SK-N-SH treated with all-trans-retinoic acid at 6 μM for 48 hours (cell line): Measurements from ENCODE around the gene INMT.
A peak's percentile ranks its signal among the peaks of the same experiment; 100 is the strongest.

ENCODE experiments used
- ATAC-seq: fragments of 200-7000 bp; cut with Tn5 transposase; 3 replicates; pipeline ENCODE4 v1.9.1; 2020; ENCODE audit warnings: mild to moderate bottlenecking, moderate library complexity
- ARNTL ChIP-seq: fragments of 450-650 bp; formaldehyde crosslinking; IDR thresholded peaks from 2 replicates; pipeline ENCODE4 v1.5.0; 2020; ENCODE audit warnings: low read depth, mild to moderate bottlenecking, moderate library complexity, borderline replicate concordance
- BACH2 ChIP-seq: fragments of 250-450 bp; sonication (Bioruptor Pico); IDR thresholded peaks from 2 replicates; pipeline ENCODE4 v1.9.0; 2021; ENCODE audit warnings: mild to moderate bottlenecking, borderline replicate concordance
- CSDC2 ChIP-seq: fragments of 250-450 bp; sonication (Bioruptor Pico); IDR thresholded peaks from 2 replicates; pipeline ENCODE4 v1.5.0; 2020; ENCODE audit warnings: mild to moderate bottlenecking, moderate library complexity
- ESRRG ChIP-seq: fragments of 250-450 bp; sonication (Bioruptor Pico); IDR thresholded peaks from 2 replicates; pipeline ENCODE4 v1.6.1; 2021; ENCODE audit warnings: mild to moderate bottlenecking
- GLIS3 ChIP-seq: fragments of 250-450 bp; sonication (Bioruptor Pico); IDR thresholded peaks from 2 replicates; pipeline ENCODE4 v1.5.0; 2020; ENCODE audit warnings: mild to moderate bottlenecking, moderate library complexity
- ISL1 ChIP-seq: fragments of 250-450 bp; sonication (Bioruptor Pico); IDR thresholded peaks from 2 replicates; pipeline ENCODE4 v2.1.2; 2022; ENCODE audit warnings: mild to moderate bottlenecking, moderate library complexity
- OSR1 ChIP-seq: fragments of 250-450 bp; sonication (Bioruptor Pico); IDR thresholded peaks from 2 replicates; pipeline ENCODE4 v1.8.0; 2022; ENCODE audit warnings: moderate library complexity, mild to moderate bottlenecking, inconsistent platforms
- PPARA ChIP-seq: fragments of 250-450 bp; sonication (Bioruptor Pico); IDR thresholded peaks from 2 replicates; pipeline ENCODE4 v1.5.0; 2020; ENCODE audit warnings: mild to moderate bottlenecking, borderline replicate concordance
- SNAI2 ChIP-seq: fragments of 250-450 bp; sonication (Bioruptor Pico); IDR thresholded peaks from 2 replicates; pipeline ENCODE4 v1.5.0; 2020; ENCODE audit warnings: mild to moderate bottlenecking, moderate library complexity
- TCF4 ChIP-seq: fragments of 250-450 bp; sonication (Bioruptor Pico); IDR thresholded peaks from 2 replicates; pipeline ENCODE4 v1.8.0; 2021; ENCODE audit warnings: mild to moderate bottlenecking, moderate library complexity, borderline replicate concordance
- TOX ChIP-seq: fragments of 250-450 bp; sonication (Bioruptor Pico); IDR thresholded peaks from 2 replicates; pipeline ENCODE4 v1.8.0; 2021; ENCODE audit warnings: mild to moderate bottlenecking, moderate library complexity, borderline replicate concordance
- ZC3H10 ChIP-seq: fragments of 250-450 bp; sonication (Bioruptor Pico); IDR thresholded peaks from 2 replicates; pipeline ENCODE4 v1.5.1; 2021; ENCODE audit warnings: mild to moderate bottlenecking, moderate library complexity
- ZFP3 ChIP-seq: fragments of 250-450 bp; sonication (Bioruptor Pico); IDR thresholded peaks from 2 replicates; pipeline ENCODE4 v1.5.0; 2020; ENCODE audit warnings: mild to moderate bottlenecking, moderate library complexity
- ZFP30 ChIP-seq: fragments of 450-650 bp; formaldehyde crosslinking; IDR thresholded peaks from 2 replicates; pipeline ENCODE4 v1.5.0; 2022; ENCODE audit warnings: mild to moderate bottlenecking, moderate library complexity
- ZNF565 ChIP-seq: fragments of 450-650 bp; formaldehyde crosslinking; conservative IDR thresholded peaks from 2 replicates; pipeline ENCODE4 v1.5.0; 2020; ENCODE audit warnings: low read depth, mild to moderate bottlenecking, moderate library complexity
- ZNF8 ChIP-seq: fragments of 450-650 bp; formaldehyde crosslinking; IDR thresholded peaks from 2 replicates; pipeline ENCODE4 v1.5.0; 2020; ENCODE audit warnings: mild to moderate bottlenecking, moderate library complexity
- TF ChIP-seq, protein P1 (sequence below): fragments of 250-450 bp; sonication (Bioruptor Pico); IDR thresholded peaks from 2 replicates; pipeline ENCODE4 v1.8.0; 2020; ENCODE audit warnings: mild to moderate bottlenecking, moderate library complexity, borderline replicate concordance
- TF ChIP-seq, protein P2 (sequence below): fragments of 250-450 bp; sonication (Bioruptor Pico); IDR thresholded peaks from 2 replicates; pipeline ENCODE4 v1.5.1; 2020; ENCODE audit warnings: low read depth, mild to moderate bottlenecking, moderate library complexity
- TF ChIP-seq, protein P3 (sequence below): fragments of 250-450 bp; sonication (Bioruptor Pico); IDR thresholded peaks from 2 replicates; pipeline ENCODE4 v1.5.1; 2021; ENCODE audit warnings: mild to moderate bottlenecking, moderate library complexity
- TF ChIP-seq, protein P4 (sequence below): fragments of 250-450 bp; sonication (Bioruptor Pico); IDR thresholded peaks from 2 replicates; pipeline ENCODE4 v1.5.0; 2020; ENCODE audit warnings: mild to moderate bottlenecking, moderate library complexity

INMT gene

DNA sequence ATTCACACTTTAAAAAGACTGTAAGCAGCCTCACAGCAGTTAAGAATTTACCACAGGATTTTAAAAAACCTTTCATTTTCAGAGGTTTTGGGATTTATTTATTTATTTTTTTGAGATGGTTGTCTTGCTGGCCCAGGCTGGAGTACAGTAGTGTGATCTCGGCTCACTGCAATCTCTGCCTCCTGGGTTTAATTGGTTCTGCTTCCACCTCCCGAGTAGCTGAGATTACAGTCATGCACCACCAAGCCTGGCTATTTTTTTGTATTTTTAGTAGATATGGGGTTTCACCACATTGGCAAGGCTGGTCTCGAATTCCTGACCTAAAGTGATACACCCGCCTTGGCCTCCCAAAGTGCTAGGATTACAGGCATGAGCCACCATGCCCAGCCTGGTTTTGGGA, 38.4 kb downstream of the INMT start (continued):
- TF ChIP-seq, protein P1, sequence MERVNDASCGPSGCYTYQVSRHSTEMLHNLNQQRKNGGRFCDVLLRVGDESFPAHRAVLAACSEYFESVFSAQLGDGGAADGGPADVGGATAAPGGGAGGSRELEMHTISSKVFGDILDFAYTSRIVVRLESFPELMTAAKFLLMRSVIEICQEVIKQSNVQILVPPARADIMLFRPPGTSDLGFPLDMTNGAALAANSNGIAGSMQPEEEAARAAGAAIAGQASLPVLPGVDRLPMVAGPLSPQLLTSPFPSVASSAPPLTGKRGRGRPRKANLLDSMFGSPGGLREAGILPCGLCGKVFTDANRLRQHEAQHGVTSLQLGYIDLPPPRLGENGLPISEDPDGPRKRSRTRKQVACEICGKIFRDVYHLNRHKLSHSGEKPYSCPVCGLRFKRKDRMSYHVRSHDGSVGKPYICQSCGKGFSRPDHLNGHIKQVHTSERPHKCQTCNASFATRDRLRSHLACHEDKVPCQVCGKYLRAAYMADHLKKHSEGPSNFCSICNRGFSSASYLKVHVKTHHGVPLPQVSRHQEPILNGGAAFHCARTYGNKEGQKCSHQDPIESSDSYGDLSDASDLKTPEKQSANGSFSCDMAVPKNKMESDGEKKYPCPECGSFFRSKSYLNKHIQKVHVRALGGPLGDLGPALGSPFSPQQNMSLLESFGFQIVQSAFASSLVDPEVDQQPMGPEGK (CRISPR knock-in tag): no peak
- TF ChIP-seq ZC3H10 (no peak), ARNTL (CRISPR knock-in tag) (no peak), BACH2 (CRISPR knock-in tag) (no peak), ZNF565 (CRISPR knock-in tag) (no peak)

DNA sequence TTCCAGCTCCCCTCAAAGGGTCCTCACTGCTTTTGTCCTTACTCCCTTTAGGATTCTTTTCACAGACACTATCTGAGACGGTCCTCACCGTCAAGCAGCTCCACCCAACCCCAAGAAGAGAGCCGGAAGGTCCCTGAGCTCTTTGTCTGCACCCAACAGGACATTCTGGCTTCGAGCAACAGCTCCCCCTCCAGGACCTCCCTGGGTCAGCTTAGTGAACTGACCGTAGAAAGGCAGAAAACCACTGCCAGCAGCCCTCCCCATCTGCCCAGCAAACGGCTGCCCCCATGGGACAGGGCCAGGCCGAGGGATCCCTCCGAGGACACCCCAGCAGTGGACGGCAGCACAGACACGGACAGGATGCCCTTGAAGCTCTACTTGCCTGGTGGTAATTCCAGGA, 39.2 kb downstream of the INMT start:
- TF ChIP-seq CSDC2 (CRISPR knock-in tag): no peak
- TF ChIP-seq ESRRG: no peak
- TF ChIP-seq BACH2 (CRISPR knock-in tag): no peak
- TF ChIP-seq ZNF565 (CRISPR knock-in tag): no peak
- TF ChIP-seq ZNF8 (CRISPR knock-in tag): no peak
- no peak for TF ChIP-seq OSR1 (CRISPR knock-in tag)
- no peak for TF ChIP-seq TOX (CRISPR knock-in tag)
- no peak for TF ChIP-seq ARNTL (CRISPR knock-in tag)
- TF ChIP-seq ISL1 (CRISPR knock-in tag): no peak
- ATAC-seq: no peak

DNA sequence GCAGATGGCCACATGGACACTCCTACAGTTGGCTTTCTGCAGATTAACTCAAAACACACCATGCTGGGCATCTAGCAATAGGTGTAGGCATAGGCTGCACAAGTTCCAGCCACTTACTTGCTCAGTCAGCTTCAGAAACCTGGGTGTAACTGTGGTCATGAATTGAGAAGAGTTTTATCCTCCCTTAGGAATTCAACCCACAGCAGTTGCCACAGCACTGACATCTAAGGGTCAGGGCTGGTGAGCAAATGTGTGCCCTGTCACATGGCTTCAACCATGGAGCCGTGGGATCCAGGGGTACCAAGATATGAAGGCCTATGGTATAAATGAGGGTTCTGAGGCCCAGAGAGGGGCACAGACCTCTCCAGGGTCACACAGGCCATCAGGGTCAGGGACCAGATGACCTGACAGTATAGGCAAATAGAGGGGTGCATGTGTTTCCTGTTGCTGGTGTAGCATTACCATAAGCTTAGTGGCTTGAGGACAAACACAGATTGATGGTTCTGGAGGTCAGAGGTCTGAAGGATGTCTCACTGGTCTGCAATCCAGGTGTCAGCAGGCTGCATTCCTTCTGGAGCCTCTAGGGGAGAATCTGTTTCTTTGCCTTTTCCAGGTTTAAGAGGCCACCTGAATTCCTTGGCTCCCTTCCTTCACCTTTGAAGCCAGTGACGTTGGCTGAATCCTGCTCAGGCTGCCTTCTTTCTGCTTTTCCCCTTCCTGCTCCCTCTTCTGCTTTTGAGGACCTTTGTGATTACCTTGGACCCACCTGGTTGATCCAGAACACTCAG, 43.4 kb downstream of the INMT start:
- TF ChIP-seq SNAI2 (CRISPR knock-in tag) (no peak), TCF4 (CRISPR knock-in tag) (no peak), OSR1 (CRISPR knock-in tag) (no peak), GLIS3 (CRISPR knock-in tag) (no peak), CSDC2 (CRISPR knock-in tag) (no peak), ZC3H10 (no peak), ESRRG (no peak), ZNF565 (CRISPR knock-in tag) (no peak), PPARA (CRISPR knock-in tag) (no peak), ZFP30 (no peak), TOX (CRISPR knock-in tag) (no peak)
- TF ChIP-seq, protein P2, sequence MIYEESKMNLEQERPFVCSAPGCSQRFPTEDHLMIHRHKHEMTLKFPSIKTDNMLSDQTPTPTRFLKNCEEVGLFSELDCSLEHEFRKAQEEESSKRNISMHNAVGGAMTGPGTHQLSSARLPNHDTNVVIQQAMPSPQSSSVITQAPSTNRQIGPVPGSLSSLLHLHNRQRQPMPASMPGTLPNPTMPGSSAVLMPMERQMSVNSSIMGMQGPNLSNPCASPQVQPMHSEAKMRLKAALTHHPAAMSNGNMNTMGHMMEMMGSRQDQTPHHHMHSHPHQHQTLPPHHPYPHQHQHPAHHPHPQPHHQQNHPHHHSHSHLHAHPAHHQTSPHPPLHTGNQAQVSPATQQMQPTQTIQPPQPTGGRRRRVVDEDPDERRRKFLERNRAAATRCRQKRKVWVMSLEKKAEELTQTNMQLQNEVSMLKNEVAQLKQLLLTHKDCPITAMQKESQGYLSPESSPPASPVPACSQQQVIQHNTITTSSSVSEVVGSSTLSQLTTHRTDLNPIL (CRISPR knock-in tag): no peak
- TF ChIP-seq, protein P1 (CRISPR knock-in tag): no peak

DNA sequence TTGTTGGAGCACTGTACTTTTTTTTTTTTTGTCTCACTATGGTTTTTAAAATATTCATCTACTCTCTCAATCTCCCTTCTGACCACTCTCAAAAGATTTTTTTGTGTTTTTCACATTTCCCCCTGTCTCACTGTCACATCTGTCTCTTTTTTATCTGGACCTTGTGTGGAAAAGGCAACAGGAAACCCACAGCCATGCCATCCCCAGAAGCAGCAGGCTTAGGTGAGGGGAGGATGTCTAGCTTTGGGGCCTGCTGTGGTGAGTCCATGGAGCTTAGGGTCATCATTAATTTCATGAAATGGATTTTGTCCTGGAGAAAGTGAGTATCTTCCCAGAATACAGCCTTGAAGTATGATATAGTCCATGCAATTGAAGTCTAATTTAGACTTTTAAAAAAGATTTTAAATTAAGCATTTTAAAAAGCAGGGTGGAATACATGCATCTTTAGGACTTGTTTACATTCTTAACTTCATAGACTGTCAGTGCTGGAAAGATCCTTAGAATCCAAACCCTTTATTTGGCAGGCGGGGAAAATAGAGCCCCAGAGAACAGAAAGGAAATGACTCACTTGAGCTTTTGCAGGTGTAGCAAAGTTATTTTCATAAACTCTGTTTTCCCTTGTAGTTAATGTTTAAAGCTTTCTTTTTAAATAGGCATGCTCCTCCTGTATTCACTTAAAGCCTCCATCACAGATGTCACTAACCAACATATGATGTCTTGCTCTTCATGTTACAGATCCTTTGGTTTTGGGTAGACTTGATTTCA, 44.4 kb downstream of the INMT start:
- peak; percentile 47 for ATAC-seq
- TF ChIP-seq, protein P1 (CRISPR knock-in tag): no peak
- TF ChIP-seq OSR1 (CRISPR knock-in tag) (no peak), ZFP3 (CRISPR knock-in tag) (no peak), ZC3H10 (no peak), SNAI2 (CRISPR knock-in tag) (no peak), TOX (CRISPR knock-in tag) (no peak), TCF4 (CRISPR knock-in tag) (no peak), ARNTL (CRISPR knock-in tag) (no peak), BACH2 (CRISPR knock-in tag) (no peak), ESRRG (no peak), ZNF565 (CRISPR knock-in tag) (no peak), ISL1 (CRISPR knock-in tag) (no peak), ZFP30 (no peak), PPARA (CRISPR knock-in tag) (no peak)
- TF ChIP-seq, protein P3, sequence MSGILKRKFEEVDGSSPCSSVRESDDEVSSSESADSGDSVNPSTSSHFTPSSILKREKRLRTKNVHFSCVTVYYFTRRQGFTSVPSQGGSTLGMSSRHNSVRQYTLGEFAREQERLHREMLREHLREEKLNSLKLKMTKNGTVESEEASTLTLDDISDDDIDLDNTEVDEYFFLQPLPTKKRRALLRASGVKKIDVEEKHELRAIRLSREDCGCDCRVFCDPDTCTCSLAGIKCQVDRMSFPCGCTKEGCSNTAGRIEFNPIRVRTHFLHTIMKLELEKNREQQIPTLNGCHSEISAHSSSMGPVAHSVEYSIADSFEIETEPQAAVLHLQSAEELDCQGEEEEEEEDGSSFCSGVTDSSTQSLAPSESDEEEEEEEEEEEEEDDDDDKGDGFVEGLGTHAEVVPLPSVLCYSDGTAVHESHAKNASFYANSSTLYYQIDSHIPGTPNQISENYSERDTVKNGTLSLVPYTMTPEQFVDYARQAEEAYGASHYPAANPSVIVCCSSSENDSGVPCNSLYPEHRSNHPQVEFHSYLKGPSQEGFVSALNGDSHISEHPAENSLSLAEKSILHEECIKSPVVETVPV (CRISPR knock-in tag): no peak
- TF ChIP-seq, protein P4, sequence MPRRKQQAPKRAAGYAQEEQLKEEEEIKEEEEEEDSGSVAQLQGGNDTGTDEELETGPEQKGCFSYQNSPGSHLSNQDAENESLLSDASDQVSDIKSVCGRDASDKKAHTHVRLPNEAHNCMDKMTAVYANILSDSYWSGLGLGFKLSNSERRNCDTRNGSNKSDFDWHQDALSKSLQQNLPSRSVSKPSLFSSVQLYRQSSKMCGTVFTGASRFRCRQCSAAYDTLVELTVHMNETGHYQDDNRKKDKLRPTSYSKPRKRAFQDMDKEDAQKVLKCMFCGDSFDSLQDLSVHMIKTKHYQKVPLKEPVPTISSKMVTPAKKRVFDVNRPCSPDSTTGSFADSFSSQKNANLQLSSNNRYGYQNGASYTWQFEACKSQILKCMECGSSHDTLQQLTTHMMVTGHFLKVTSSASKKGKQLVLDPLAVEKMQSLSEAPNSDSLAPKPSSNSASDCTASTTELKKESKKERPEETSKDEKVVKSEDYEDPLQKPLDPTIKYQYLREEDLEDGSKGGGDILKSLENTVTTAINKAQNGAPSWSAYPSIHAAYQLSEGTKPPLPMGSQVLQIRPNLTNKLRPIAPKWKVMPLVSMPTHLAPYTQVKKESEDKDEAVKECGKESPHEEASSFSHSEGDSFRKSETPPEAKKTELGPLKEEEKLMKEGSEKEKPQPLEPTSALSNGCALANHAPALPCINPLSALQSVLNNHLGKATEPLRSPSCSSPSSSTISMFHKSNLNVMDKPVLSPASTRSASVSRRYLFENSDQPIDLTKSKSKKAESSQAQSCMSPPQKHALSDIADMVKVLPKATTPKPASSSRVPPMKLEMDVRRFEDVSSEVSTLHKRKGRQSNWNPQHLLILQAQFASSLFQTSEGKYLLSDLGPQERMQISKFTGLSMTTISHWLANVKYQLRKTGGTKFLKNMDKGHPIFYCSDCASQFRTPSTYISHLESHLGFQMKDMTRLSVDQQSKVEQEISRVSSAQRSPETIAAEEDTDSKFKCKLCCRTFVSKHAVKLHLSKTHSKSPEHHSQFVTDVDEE (CRISPR knock-in tag): no peak

More for the DNA sequence above, 43.4 kb downstream of the INMT start:
- no peak for ATAC-seq
